Measurements from ENCODE around the gene KAT7.

KAT7 gene

GRCh38 chr17:49819651-49820050 is 31.2 kb downstream of the KAT7 start:
- TF ChIP-seq SPI1 (IDR thresholded peaks at IDR 0.05; ENCODE audit: borderline replicate concordance, low read depth) (no peak), CTCF (IDR thresholded peaks at IDR 0.05; ENCODE audit: insufficient read depth, low read length) (no peak), REST (IDR thresholded peaks at IDR 0.05; ENCODE audit: insufficient replicate concordance, low read depth) (no peak), GABPA (IDR thresholded peaks at IDR 0.05; ENCODE audit: low read depth) (no peak), POLR2AphosphoS5 (IDR thresholded peaks at IDR 0.05; ENCODE audit: low read depth) (no peak)
- H3K4me3 ChIP-seq (replicated peaks; ENCODE audit: insufficient read depth, low read length), result no peak overlapping the region
- H3K27ac ChIP-seq (replicated peaks), result no peak overlapping the region

GRCh38 chr17:49820773-49821172 is 32.3 kb downstream of the KAT7 start:
- Histone ChIP-seq H3K27me3 (ENCODE audit: insufficient read depth, poor library complexity, severe bottlenecking) (no peaks in the 10 kb centered on the region), H3K4me3 (replicated peaks; ENCODE audit: insufficient read depth, low read length) (no peak overlapping the region), H3K27ac (replicated peaks) (no peak overlapping the region)
- no peak for DNase-seq (ENCODE audit: low read depth in 1 of 2, low spot score in 1 of 2)
- TF ChIP-seq REST (IDR thresholded peaks at IDR 0.05; ENCODE audit: insufficient replicate concordance, low read depth), result no peak
- no peak for TF ChIP-seq GABPA (IDR thresholded peaks at IDR 0.05; ENCODE audit: low read depth)
- TF ChIP-seq CTCF (IDR thresholded peaks at IDR 0.05; ENCODE audit: insufficient read depth, low read length), result no peak
- TF ChIP-seq POLR2AphosphoS5 (IDR thresholded peaks at IDR 0.05; ENCODE audit: low read depth), result no peak
- TF ChIP-seq SPI1 (IDR thresholded peaks at IDR 0.05; ENCODE audit: borderline replicate concordance, low read depth), result no peak

More at GRCh38 chr17:49819651-49820050, 31.2 kb downstream of the KAT7 start:
- DNase-seq (ENCODE audit: low read depth in 1 of 2, low spot score in 1 of 2), result no peak
- no peaks in the 10 kb centered on the region for H3K27me3 ChIP-seq (ENCODE audit: insufficient read depth, poor library complexity, severe bottlenecking)

GRCh38 chr17:49821466-49821865 is 33.0 kb downstream of the KAT7 start:
- no peak for TF ChIP-seq CTCF (IDR thresholded peaks at IDR 0.05; ENCODE audit: insufficient read depth, low read length)
- TF ChIP-seq POLR2AphosphoS5 (IDR thresholded peaks at IDR 0.05; ENCODE audit: low read depth), result no peak
- no peak for TF ChIP-seq SPI1 (IDR thresholded peaks at IDR 0.05; ENCODE audit: borderline replicate concordance, low read depth)
- TF ChIP-seq GABPA (IDR thresholded peaks at IDR 0.05; ENCODE audit: low read depth), result no peak
- TF ChIP-seq REST (IDR thresholded peaks at IDR 0.05; ENCODE audit: insufficient replicate concordance, low read depth), result no peak
- no peak for DNase-seq (ENCODE audit: low read depth in 1 of 2, low spot score in 1 of 2)
- Histone ChIP-seq H3K27me3 (ENCODE audit: insufficient read depth, poor library complexity, severe bottlenecking) (no peaks in the 10 kb centered on the region), H3K27ac (replicated peaks) (no peak overlapping the region), H3K4me3 (replicated peaks; ENCODE audit: insufficient read depth, low read length) (no peak overlapping the region)
